Stimulated activated CD4-positive, alpha-beta T cell treated with anti-CD3 and anti-CD28 coated beads, Interleukin-2, amount 100 ng/mL, for 48 hours (primary cell): ENCODE results near the gene PRSS57.
"Not testable (repeated sequence)": the region's sequence is repeated elsewhere in the genome, so short reads cannot be mapped to it uniquely, and the experiment has no call there.

Source experiments
- DNase-seq, 2 donors: peaks; one replicate each; pipeline ENCODE4 v3.0.0-alpha.2; 2020

PRSS57 gene

DNA sequence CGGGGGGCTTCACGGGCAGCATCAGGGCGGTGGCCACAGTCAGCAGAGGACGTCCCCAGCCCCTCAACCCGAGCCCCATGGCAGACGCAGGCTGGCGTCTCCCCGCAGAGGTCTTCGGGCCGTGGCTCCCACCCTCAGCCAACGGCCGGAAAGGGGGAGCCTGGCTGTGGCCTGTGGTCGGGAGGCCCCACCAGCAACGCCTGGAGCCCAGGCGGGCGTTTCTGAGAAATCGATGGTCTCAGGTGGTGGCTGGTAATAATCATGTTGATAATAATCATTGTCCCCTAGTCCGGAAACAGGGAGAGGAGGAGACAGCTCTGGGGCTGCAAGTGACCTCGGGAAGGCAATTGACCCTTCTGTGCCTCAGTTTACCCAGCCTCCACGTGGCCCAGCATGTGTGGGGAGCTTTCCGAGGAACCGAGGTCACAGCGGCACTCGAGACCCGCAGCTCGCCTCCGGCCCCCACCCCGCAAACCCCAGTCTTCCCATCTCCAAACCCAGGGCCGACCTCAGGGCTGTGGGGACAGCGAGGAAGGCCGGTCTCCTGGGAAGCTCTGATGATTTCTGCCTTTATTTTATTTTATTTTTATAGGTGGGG is at the start of gene PRSS57:
Gene PRSS57, minus strand, starts transcription at position 101 of the 598 bp plus-strand sequence. Its CDS starts 22 bp downstream, at position 79.
- no peak for DNase-seq

DNA sequence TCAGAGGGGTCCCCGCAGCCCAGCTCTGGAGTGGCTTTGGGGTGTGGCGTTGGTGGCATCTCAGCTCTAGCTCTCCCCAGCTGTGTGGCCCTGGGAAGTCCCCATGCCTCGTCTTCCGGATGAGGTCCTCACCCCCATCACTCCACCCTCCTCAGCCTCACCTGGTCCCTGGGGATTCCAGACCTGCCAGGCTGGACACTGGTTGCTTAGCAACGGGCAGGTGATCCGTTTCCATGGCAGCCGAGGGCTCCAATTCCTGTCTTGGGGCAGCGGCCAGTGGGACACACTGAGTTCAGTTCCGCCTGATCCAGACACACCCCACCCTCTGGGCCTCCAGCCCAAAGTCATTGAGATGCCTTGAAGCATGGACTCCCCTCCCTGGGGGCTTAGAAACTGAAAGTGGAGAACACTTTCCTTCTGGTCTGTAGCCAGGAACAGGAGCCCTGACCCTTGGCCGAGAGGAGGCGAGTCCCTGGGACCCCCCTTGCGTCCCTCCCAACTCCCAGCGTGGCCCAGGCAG is 48.0 kb upstream of the PRSS57 start:
- DNase-seq, result no peak

DNA sequence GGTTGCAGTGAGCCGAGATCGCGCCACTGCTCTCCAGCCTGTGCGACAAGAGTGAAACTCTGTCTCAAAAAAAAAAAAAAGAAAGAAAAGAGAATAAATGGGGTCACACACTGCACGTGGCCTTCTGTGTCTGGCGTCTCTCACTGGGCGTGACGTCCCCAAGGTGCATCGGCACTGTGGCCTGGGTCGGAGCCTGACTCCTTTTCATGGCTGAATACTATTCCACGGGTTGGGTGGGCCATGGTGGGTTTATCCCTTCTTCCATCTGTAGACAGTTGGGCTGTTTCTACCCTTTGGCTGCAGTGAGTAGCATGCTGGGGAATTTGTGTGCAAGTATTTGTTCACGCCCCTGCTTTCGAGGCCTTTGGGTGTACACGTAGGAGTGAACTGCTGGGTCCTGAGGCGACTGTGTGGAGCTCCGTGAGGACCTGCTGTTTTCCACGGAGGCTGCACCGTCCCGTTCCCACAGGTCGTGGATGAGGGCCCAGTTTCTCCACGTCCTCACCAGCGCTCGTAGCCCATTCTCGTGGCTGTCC is 47.4 kb upstream of the PRSS57 start:
- DNase-seq, result no peak

DNA sequence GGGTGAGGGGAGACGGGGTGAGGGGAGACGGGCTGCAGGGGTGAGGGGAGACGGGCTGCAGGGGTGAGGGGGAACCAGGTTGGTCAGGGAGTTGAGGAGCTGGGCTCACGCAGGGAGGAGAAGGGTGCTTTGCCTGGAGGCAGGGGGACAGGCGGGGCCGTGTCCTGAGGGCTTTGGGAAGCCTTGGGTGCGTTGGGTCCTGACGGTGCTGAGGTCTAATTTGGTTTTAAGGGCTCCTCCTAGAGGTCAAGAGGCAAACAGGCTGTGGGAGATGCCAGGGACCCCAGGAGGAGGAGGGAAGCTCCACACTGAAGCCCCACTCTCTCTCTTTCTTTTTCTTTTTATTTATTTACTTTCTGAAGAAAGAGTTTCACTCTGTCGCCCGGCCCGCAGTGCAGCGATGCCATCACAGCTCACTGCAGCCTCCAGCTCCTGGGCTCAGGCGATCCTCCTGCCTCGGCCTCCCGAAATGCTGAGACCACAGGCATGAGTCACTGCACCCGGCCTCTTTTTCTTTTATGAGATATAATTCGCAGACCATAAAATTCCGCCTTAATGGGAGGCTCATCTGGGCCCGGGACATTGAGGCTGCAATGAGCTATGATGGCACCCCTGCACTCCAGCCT is 46.4 kb upstream of the PRSS57 start:
- no peak for DNase-seq

DNA sequence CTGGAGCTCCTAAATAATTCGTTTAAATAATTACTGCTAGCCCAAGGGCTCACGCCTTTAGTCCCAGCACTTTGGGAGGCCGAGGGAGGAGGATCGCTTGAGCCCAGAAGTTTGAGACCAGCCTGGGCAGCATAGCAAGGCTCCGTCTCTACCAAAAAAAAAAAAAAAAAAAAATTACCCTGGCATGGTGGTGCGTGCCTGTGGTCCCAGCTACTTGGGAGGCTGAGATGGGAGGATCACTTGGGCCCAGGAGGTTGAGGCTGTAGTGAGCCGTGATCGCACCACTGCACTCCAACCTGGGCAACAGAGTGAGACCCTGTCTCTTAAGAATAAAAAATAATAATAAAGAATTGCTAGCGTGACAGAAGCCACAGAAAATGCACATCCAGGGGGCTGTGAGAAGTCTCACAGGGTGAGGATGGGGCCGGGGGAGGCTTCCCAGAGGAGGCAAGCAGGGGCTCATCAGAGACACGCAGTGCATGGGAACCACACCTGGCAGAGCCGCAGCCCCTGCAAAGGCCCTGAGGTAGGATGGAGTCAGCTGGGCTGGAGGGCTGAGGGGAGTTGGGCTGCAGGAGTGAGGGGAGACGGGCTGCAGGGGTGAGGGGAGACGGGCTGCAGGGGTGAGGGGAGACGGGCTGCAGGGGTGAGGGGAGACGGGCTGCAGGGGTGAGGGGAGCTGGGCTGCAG is 45.7 kb upstream of the PRSS57 start:
- DNase-seq, result not testable (repeated sequence)

DNA sequence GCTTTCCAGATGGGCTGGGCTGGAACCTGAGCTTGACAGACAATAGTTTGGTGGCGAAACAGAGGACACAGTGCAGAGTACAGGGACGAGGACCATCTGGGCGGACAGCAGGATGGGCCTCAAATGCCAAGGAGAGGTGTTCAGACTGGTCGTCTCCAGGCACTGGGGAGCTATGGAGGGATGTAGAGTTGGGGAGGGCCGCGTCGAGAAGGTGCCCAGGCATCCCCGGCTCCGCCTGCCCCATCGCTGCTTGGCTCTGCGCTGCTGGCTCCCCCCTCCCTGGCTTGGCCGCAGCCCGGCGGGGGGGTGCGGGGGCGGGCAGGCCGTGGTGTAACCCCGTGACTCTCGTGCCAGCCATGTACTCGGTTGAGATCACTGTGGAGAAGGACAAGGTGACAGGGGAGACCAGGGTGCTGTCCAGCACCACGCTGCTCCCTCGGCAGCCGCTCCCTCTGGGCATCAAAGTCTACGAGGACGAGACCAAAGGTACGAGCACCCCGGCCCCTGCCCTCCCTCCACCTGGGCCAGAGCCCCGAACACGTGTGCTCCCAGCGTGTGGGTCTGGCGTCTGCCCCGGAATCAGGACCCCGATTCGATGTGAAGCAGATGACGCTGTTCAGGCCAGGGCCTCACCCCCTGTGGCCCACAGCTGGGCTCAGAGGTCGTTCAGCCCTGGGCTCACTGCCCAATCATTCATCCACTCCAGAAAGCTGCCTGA is 44.9 kb upstream of the PRSS57 start:
- no peak for DNase-seq

DNA sequence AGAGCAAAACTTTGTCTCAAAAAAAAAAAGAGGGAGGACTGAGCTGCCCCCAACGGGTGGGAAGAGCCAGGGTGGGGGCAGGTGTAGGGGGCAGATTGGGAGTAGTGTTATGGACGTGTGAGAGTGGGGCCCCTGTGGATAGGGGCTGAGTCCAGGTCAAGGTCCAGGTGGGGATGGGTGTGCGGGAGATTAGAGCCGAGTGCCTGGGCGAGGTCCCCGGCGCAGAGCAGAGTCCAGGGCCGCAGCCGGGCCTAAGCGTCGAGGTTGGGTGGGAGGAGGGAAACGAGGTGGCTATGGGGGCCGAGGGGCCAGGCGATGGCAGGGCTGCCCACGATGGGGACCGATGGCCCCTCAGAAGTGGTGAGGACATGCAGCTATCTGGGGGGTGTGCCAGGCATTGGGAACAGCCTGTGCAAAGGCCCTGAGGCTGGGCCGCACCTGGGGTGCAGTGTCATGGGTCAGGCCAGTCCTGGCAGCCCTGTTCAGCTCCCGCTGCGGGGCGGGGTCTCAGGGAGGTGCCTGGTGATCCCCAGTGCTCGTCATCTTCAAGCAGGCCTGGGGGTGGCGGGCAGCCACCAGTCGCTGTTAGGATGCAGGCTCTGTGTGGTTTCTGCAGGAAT is 43.4 kb upstream of the PRSS57 start:
- DNase-seq, result no peak

DNA sequence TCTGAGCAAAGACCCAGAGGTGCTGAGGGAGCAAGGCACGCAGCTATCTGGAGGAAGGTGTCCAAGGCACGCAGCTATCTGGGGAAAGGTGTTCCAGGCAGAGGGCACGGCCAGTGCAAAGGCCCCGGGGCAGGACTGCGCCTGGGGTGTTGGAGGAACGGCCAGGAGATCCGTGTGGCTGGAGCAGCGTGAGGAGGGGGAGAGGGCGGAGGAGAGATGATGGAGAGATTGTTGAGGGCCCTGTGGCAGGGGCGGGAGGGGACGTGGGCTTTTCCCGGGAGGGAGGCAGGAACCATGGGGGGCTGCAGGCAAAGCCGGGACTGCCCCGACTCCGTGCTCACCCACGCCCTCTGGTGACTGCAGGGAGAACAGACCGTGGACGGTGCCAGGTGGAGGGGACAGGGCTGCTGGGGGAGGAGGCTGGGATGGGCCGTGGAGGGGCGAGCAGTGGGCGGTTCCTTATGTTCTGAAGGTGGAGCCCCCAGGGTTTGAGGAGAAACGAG is 42.4 kb upstream of the PRSS57 start:
- peak; percentile 45 to 54 for DNase-seq

DNA sequence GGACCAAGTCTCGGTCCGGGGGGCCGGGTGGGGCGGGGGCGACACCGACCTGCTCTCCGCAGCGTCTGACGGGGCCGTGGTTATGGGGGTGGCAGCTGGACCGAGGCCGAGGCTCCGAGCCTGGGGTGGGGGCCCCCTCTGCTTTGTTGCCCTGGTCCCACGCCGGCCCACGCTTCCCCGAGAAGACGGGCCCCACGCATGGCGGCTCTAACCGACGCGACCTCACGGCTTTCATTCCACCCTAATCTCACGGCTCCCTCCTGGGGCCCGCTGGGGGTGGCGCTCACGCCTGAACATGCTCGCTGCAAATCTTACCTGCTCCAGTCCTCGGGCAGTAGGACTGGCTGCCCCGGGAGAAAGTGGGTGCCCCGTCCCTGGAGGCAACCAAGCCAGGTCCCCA is 40.9 kb upstream of the PRSS57 start:
- no peak for DNase-seq

DNA sequence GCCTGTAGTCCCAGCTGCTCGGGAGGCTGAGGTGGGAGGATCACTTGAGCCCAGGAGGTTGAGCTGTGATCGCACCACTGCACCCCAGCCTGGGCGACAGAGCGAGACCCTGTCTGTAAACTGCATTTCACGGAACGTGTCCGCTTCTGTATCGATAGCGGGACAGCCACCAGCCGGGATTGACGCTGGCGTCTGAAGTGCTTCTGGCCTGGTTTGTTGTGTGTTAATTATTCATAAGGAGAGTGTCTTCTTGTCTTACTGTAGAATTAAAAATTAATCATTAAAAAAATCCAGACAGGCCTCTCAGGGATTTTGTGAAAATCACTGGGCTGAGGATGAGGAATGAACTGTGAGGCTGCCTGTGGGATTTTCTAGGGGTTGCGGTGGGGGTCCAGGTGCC is 39.5 kb upstream of the PRSS57 start:
- no peak for DNase-seq

DNA sequence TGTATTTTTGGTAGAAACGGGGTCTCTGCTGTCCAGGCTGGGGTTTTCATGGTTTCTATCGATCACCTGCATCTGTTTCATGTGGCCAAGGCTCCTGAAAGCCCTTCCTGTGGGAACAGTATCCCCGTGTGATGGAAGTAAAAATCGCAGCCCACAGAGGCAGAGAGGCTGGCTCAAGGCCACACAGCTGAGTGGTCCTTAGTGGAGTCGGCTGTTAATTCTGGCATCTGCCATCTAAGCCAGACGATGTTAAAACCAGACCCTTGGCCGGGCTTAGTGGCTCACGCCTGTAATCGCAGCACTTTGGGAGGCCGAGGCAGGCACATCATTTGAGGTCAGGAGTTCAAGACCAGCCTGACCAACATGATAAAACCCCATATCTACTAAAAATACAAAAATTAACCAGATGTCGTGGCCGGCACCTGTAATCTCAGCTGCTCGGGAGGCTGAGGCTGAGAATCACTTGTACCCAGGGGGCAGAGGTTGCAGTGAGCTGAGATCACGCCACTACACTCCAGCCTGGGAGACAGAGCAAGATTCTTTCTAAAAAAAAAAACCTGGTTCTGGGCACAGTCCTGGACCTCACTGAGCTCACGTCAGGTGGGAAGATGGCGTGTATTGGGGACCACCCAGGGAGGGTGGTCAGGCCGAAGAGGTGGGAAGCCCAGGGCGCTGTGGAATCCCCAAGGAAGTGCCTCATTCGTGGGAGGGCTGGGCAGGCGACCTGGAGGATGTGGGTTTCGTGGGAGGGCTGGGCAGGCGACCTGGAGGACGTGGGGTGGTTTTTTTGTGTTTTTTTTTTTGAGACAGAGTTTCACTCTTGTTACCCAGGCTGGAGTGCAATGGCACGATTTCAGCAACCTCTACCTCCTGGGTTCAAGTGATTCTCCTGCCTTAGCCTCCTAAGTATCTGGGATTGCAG is 37.2 kb upstream of the PRSS57 start:
- no peak for DNase-seq

DNA sequence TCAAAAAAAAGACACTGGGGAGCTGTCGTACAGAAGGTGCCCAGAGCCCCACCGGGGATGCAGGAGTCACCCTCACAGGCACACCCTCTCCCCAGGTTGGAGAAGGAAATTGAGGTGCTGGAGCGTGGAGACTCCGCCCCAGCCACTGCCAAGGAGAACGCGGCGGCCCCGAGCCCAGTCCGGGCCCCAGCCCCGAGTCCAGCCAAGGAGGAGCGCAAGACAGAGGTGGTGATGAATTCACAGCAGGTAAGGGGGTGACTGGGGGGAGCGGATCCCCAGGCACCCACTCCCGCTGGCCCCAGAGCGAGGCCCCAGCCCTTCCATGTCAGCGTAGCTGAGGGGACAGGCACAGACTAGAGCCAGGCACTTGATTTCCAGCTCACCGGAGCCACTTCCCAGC is 35.7 kb upstream of the PRSS57 start:
- no peak for DNase-seq

DNA sequence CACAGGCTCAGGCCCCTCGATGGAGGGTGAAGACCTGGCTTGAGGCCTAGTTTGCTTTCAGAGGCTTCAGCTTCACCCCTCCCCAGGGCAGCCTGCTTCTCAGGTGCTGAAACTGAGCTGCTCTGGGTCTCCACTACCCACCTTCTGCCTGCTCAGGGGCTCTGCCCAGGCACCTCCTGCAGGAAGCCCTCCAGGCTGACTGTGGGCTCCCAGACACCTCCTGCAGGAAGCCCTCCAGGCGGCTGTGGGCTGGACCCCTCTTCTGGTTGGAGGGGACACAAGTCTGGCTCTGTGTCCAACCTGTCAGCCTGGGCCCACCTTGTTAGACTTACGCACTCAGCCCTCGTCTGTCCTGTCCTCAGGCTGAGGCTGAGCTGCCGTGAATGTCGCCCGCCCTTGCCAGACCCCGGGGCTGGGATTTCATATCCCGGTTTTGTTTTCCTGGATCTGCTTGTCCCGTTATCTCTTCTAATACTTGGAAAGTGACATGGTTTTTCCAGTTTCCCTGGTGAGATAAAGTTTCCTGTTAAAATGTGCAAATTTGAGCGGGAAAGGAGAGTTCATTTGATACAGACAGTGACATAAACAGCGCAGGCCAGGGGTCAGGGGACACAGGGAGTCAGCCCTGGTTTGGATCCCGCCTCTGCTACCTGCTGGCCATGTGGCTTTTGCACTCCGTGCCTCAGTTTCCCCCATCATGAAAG is 34.9 kb upstream of the PRSS57 start:
- DNase-seq, result no peak

DNA sequence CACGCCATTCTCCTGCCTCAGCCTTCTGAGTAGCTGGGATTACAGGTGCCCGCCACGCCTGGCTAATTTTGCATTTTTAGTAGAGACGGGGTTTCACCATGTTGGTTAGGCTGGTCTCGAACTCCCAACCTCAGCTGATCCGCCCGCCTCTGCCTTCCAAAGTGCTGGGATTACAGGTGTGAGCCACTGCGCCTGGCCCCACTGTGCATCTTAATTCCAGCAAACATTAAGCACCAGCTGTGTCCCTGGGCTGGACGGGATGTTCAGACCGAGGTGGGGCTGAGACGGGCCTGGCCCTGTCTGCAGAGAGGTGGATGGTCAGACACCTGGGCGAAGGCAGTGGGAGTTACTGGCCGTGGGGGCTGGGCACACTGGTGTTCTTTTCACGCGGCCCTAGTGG is 34.3 kb upstream of the PRSS57 start:
- DNase-seq, result not testable (repeated sequence)

DNA sequence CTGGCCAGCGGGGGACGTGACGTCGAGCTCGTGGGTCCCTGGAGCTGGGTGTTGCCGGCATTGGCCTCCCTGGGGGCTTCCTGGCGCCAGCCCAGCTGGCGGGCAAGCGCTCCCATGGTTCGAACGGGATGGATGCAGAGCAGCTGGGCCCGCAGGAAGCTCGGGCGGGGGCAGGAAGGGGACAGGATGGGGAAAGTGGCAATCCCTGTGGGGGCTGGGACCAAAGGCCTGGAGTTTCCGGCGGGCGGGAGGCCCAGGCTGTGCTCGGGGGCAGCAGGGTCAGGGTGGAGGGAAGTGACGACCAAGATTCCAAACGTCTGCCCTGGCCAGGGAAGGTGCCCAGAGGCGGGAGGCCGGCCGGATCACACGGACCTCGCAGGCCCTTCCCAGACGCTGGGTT is 32.8 kb upstream of the PRSS57 start:
- no peak for DNase-seq

DNA sequence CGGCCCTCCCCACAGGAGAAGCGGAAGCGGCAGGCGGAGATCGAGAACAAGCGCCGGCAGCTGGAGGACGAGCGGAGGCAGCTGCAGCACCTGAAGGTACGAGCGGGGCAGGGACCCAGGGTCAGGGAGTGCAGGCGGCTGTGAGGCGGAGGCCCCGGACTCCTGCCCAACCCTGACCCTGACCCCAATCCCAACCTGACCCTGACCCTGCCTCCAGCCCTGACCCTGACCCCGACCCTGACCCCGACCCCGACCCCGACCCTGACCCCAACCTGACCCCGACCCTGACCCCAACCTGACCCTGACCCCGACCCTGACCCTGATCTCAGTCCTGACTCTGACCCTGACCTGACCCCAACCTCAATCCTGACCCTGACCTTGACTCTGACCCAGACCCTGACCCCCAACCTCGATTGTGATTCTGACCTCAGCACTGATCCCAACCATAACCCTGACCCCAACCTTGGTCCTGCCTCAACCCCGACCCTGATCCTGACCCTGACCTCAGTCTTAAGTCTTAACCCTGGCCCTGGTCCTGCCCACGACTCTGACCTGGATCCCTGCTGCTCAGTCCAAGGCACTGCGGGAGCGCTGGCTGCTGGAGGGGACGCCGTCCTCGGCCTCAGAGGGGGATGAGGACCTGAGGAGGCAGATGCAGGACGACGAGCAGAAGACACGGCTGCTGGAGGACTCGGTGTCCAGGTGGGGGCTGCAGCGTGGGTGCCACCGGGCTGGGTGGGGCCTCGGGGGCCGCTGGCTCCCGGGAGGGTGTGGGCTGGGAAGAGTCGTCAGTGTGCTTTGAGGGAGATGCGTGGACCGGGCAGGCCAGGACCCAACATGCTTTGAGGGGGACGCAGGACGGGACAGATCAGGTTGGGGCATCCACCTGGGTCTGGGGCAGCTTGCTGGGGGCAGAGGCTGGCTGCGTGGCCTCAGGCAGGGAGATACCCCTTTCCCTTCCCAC is 32.0 kb upstream of the PRSS57 start:
- no peak for DNase-seq

DNA sequence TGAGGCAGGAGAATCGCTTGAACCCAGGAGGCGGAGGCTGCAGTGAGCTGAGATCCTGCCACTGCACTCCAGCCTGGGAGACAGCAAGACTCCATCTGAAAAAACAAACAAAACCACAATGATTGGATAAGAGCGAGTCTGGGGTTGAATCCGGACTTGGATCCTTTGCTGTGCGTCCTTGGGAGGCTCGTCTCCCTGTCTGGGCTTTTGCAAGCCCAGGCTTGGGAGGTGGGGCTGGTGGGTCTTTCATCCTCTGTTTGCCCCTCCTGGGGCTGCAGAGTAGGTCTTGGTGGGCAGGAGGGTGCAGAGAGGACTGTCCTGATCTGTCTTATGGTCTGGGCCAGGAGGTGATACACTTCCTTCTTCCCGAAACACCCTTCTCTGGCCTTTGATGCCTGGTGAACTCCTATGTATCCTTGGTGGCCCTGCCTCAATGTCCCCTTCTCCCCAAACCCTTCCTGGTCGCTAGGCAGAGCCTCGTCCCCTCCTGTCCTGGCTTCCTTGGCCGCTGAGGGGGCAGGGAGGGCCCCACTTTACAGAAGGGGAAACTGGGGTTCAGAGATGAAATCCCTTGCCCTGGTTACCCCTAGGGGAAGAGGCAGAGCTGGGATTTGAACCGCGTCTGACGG is 30.3 kb upstream of the PRSS57 start:
- DNase-seq, result no peak

DNA sequence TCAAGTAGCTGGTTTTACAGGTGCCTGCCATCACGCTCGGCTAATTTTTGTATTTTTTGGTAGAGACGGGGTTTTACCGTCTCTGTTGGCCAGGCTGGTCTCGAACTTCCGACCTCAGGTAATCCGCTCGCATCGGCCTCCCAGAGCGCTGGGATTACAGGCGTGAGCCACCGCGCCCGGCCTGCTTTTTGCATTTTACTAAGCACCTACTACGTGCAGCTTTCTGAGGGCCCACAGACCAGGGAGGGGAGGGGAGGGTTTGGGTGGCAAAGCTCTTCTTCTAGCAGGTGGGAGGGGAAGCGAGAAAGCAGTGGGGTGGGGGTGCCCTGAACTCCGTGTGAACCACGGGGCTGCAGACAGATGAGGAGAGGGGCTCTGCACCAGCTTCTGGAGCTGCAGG is 28.5 kb upstream of the PRSS57 start:
- DNase-seq, result no peak

DNA sequence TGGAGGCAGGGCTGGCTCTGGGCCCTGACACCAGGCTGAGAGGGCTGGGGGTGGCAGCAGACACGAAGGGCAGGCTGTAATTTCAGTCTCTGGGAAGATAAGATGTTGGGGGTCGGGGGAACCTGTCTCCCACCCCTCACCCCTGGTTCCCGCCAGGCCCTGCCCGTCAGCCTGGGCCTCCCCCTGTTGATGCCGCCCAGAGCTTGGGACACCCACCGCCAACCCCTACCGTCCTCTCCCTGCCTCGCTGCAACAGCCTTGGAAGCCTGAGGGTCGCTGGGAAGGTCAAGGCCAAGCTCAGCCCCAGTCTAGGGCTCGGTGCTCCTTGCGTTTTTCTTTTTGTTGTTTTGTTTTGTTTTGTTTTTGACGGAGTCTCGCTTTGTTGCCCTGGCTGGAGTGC is 28.0 kb upstream of the PRSS57 start:
- DNase-seq, result no peak
